Measurements from ENCODE around the gene CYB5B. TPM values are rescaled to one million over a fixed set of nuclear protein-coding genes. Genes with fewer than 3 reads are reported as not detected.

CYB5B gene
- total RNA-seq, 4 donors from 2014 or later, result 40.4 to 61.5 (median 50.4) TPM

- DNase-seq, result peak; percentile 93 to 94
- intact Hi-C loops (cut with DNase I), result no loop called here
- no peaks in the 10 kb centered on the region for H3K36me3 ChIP-seq
- TF ChIP-seq, protein P1, sequence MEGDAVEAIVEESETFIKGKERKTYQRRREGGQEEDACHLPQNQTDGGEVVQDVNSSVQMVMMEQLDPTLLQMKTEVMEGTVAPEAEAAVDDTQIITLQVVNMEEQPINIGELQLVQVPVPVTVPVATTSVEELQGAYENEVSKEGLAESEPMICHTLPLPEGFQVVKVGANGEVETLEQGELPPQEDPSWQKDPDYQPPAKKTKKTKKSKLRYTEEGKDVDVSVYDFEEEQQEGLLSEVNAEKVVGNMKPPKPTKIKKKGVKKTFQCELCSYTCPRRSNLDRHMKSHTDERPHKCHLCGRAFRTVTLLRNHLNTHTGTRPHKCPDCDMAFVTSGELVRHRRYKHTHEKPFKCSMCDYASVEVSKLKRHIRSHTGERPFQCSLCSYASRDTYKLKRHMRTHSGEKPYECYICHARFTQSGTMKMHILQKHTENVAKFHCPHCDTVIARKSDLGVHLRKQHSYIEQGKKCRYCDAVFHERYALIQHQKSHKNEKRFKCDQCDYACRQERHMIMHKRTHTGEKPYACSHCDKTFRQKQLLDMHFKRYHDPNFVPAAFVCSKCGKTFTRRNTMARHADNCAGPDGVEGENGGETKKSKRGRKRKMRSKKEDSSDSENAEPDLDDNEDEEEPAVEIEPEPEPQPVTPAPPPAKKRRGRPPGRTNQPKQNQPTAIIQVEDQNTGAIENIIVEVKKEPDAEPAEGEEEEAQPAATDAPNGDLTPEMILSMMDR (IDR thresholded peaks at IDR 0.05), result peak in 3 of 6 experiments; percentile 7 to 39 (median 34)
- TF ChIP-seq POLR2A (IDR thresholded peaks at IDR 0.05), result no peak
- no peak overlapping the region for H3K4me3 ChIP-seq (replicated peaks in 1 of 3)
- H3K27me3 ChIP-seq, result no peaks in the 10 kb centered on the region
- H3K9me3 ChIP-seq, result no peaks in the 10 kb centered on the region
- peak overlapping the region; percentile 85 to 95 (median 89) for H3K27ac ChIP-seq
- H3K4me1 ChIP-seq, result peaks cover 17 to 22% of the 10 kb centered on the region in 2 donors
- WGBS, 2 donors, result 10 to 21% methylated on average over 11 to 12 of the region's 12 CpGs
Measured at GRCh38 chr16:69481901-69482341, 57.5 kb downstream of the CYB5B start.

GRCh38 chr16:69482410-69482991, 58.1 kb downstream of the CYB5B start:
- Histone ChIP-seq H3K9me3 (no peaks in the 10 kb centered on the region), H3K27me3 (no peaks in the 10 kb centered on the region), H3K36me3 (no peaks in the 10 kb centered on the region), H3K27ac (peak overlapping the region; percentile 85 to 95 (median 89)), H3K4me1 (peaks cover 17 to 22% of the 10 kb centered on the region in 2 donors), H3K4me3 (replicated peaks in 1 of 3) (no peak overlapping the region)
- DNase-seq, result peak; percentile 77 to 79
- TF ChIP-seq, protein P1 (IDR thresholded peaks at IDR 0.05), result no peak
- TF ChIP-seq POLR2A (IDR thresholded peaks at IDR 0.05), result no peak
- 5 to 9% methylated on average over 10 of the region's 10 CpGs for WGBS, 2 donors
- intact Hi-C loops (cut with DNase I), result no loop called here

- Histone ChIP-seq H3K27me3 (no peaks in the 10 kb centered on the region), H3K27ac (no peak overlapping the region), H3K4me1 (peaks cover 17 to 22% of the 10 kb centered on the region in 2 donors), H3K36me3 (no peaks in the 10 kb centered on the region), H3K9me3 (no peaks in the 10 kb centered on the region), H3K4me3 (replicated peaks in 1 of 3) (no peak overlapping the region)
- DNase-seq, result no peak
- TF ChIP-seq, protein P1 (IDR thresholded peaks at IDR 0.05), result no peak
- TF ChIP-seq POLR2A (IDR thresholded peaks at IDR 0.05), result no peak
- WGBS, 2 donors, result 82 to 88% methylated on average over 5 of the region's 5 CpGs
- intact Hi-C loops (cut with DNase I), result no loop called here
Measured at GRCh38 chr16:69483611-69484010, 59.2 kb downstream of the CYB5B start.

DNA sequence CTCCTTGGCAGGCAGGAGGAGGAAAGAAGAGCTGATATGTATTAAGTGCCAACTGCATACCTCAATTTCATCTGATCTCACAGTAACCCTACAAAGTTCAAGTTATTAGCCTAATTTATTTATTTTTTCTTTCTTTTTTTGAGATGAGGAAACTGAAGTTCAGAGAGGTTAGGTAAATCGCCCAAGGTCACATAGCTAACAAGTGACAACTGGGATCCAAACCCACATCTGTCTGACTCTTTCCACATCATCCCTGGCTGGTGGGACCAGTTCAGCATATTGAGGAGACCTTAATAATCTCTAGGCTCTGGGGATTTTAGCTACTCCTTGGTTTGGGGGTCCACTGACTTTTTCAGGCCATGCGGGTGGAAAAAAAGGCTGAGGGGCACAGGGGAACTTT, 60.9 kb downstream of the CYB5B start:
- WGBS, 2 donors, result 92 to 100% methylated on average over 2 of the region's 2 CpGs
- Histone ChIP-seq H3K27me3 (no peaks in the 10 kb centered on the region), H3K9me3 (no peaks in the 10 kb centered on the region), H3K4me3 (replicated peaks in 1 of 3) (no peak overlapping the region), H3K4me1 (peaks cover 17 to 22% of the 10 kb centered on the region in 2 donors), H3K27ac (no peak overlapping the region), H3K36me3 (no peaks in the 10 kb centered on the region)
- intact Hi-C loops (cut with DNase I), result no loop called here
- no peak for DNase-seq
- TF ChIP-seq, protein P1 (IDR thresholded peaks at IDR 0.05), result no peak
- no peak for TF ChIP-seq POLR2A (IDR thresholded peaks at IDR 0.05)

DNA sequence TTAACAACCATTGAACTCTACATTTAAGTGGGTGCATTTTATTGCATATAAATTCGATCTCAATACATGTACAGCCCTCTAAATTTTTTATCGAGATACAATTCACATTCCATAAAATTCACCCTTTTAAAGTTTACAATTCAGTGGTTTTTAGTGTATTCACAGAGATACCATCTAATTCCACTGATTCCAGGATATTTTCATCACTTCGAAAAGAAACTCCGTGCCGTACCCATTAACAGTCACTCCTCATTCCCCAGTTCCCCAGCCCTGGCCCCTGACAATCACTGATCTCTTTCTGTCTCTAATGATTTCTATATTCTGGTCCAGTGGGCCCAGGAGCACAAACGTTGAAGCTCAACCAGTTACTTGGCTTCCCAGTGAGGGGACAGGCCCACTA, 61.4 kb downstream of the CYB5B start:
- Histone ChIP-seq H3K4me1 (peaks cover 17 to 24% of the 10 kb centered on the region in 2 donors), H3K27ac (no peak overlapping the region), H3K36me3 (no peaks in the 10 kb centered on the region), H3K27me3 (no peaks in the 10 kb centered on the region), H3K9me3 (no peaks in the 10 kb centered on the region), H3K4me3 (replicated peaks in 1 of 3) (no peak overlapping the region)
- DNase-seq, result no peak
- WGBS, 2 donors, result 88 to 89% methylated on average over 6 of the region's 6 CpGs
- intact Hi-C loops (cut with DNase I), result no loop called here
- TF ChIP-seq, protein P1 (IDR thresholded peaks at IDR 0.05), result no peak
- TF ChIP-seq POLR2A (IDR thresholded peaks at IDR 0.05), result no peak

All from thyroid gland (tissue), 4 donors.